Kasumi-1 (cell line): ENCODE data around the gene MECR.
"Not testable (repeated sequence)": the region's sequence is repeated elsewhere in the genome, so short reads cannot be mapped to it uniquely, and the experiment has no call there.

Source experiments
- DNase-seq, 2 experiments: peaks; one replicate each; lab custom pipeline; 2025; lab: John Stamatoyannopoulos, UW

Gene MECR

GRCh38 chr1:29235955-29236711 lies 5.4 kb upstream of the MECR start, which contains the start of gene PTPRU:
Gene PTPRU (plus strand): TSS chr1:29236522. CDS start chr1:29236645, 123 bp downstream.
- DNase-seq = peak; percentile 37 to 59

GRCh38 chr1:29234881-29235280 lies 4.1 kb upstream of the MECR start:
- DNase-seq = not testable (repeated sequence)

GRCh38 chr1:29234471-29234870 lies 3.7 kb upstream of the MECR start:
- DNase-seq = no peak

GRCh38 chr1:29233693-29234092 lies 3.0 kb upstream of the MECR start:
- DNase-seq = no peak

GRCh38 chr1:29232387-29232786 lies 1.7 kb upstream of the MECR start:
- DNase-seq = no peak

GRCh38 chr1:29230204-29230552 lies 556 bp downstream of the MECR start:
- no peak for DNase-seq

GRCh38 chr1:29227511-29227910 lies 3.2 kb downstream of the MECR start:
- DNase-seq = no peak

- no peak for DNase-seq
Observed at GRCh38 chr1:29225361-29225760, 5.4 kb downstream of the MECR start.

- DNase-seq = no peak
Observed at GRCh38 chr1:29224356-29224837, 6.3 kb downstream of the MECR start.

GRCh38 chr1:29223521-29223920 lies 7.2 kb downstream of the MECR start:
- no peak for DNase-seq

GRCh38 chr1:29222686-29223085 lies 8.0 kb downstream of the MECR start:
- DNase-seq = no peak

- DNase-seq = not testable (repeated sequence)
Observed at GRCh38 chr1:29222260-29222659, 8.5 kb downstream of the MECR start.

- no peak for DNase-seq
Observed at GRCh38 chr1:29221296-29221695, 9.4 kb downstream of the MECR start.

GRCh38 chr1:29218223-29218622 lies 12.5 kb downstream of the MECR start:
- DNase-seq = no peak

GRCh38 chr1:29217633-29218032 lies 13.1 kb downstream of the MECR start:
- no peak for DNase-seq

GRCh38 chr1:29213055-29213454 lies 17.7 kb downstream of the MECR start:
- DNase-seq = no peak

- DNase-seq = no peak
Observed at GRCh38 chr1:29211086-29212030, 19.4 kb downstream of the MECR start.

GRCh38 chr1:29210278-29211085 lies 20.3 kb downstream of the MECR start:
- DNase-seq = no peak

GRCh38 chr1:29209173-29209572 lies 21.6 kb downstream of the MECR start:
- DNase-seq = no peak

- DNase-seq = no peak
Observed at GRCh38 chr1:29208442-29208841, 22.3 kb downstream of the MECR start.

- peak; percentile 78 to 90 for DNase-seq
Observed at GRCh38 chr1:29202584-29203340, 28.0 kb downstream of the MECR start.
